ENCODE measurements around the gene LAMC3. TPM values are rescaled to one million over a fixed set of nuclear protein-coding genes. Genes with fewer than 3 reads are reported as not detected.

The LAMC3 gene
- total RNA-seq, 1 donor = under 0.01 TPM

DNA sequence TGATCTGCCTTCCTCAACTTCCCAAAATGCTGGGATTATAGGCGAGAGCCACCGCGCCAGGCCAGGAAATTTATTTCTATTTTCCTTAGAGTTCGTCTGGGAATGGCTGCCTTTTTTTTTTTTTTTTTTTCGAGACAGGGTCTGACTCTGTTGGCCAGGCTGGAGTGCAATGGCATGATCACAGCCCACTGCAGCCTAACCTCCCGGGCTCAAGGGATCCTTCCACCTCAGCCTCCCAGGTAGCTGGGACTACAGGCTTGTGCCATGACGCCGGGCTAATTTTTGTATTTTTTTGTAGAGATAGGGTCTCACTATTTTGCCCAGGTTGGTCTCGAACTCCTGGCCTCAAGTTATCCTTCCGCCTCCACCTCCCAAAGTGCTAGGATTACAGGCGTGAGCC is 888 bp upstream of the LAMC3 start:
- no peak for DNase-seq (ENCODE audit: low read depth in 2 of 3, low spot score in 2 of 3)

DNA sequence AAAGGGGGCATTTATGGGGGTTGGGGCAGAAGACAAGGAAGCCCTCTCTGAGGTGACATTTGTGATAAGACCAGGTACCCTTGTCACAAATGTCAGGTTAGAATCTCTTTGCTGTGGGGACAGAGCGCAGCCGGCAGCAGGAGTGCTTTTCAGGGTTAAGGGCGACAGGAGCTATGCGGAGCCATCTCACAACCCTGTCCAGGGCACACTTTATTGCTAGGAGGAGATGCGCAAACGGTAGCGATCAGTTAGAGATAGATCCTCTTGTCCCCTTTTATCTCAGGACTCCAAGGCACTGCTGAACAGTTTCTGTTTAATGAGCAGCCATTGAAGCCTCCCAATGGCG is 438 bp upstream of the LAMC3 start:
- no peak for DNase-seq (ENCODE audit: low read depth in 2 of 3, low spot score in 2 of 3)

DNA sequence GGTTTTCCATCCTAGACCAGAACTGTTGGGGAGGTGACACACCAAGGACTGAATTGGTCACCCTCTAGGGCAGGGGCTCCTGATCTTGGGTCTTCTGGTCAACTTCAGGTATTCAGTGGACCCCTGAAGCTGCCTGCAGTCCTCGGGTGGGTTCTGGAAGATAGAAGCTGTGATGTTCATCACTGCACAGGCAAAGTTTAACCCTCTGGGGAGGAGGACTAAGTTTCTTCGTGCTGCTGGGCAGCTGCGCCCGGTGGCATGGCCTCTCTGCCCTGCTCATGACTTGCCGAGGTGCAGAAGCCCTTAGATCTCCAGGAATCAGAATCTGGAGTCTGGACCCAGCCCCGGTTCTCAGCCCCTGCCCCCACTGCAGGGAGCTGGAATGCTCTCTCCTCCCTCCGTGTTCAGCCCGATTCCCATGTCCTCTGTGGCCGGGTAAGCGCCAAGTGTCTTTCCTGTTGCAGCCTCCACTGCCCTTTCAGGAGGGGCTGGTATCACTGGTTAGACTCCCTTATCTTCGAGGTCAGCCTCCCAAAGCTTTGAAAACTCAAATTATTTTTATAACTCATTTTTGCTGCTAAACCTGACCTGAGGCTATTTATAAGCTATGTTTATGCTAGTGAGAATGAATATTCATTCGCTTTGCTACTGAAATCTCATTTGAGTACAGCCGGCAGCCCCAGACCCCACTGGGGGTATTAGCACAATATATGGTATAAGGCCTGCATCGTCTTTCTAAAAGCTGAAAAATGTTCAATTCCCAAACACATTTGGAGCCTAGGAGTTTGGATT is 1.7 kb downstream of the LAMC3 start:
- DNase-seq (ENCODE audit: low read depth in 2 of 3, low spot score in 2 of 3) = no peak

DNA sequence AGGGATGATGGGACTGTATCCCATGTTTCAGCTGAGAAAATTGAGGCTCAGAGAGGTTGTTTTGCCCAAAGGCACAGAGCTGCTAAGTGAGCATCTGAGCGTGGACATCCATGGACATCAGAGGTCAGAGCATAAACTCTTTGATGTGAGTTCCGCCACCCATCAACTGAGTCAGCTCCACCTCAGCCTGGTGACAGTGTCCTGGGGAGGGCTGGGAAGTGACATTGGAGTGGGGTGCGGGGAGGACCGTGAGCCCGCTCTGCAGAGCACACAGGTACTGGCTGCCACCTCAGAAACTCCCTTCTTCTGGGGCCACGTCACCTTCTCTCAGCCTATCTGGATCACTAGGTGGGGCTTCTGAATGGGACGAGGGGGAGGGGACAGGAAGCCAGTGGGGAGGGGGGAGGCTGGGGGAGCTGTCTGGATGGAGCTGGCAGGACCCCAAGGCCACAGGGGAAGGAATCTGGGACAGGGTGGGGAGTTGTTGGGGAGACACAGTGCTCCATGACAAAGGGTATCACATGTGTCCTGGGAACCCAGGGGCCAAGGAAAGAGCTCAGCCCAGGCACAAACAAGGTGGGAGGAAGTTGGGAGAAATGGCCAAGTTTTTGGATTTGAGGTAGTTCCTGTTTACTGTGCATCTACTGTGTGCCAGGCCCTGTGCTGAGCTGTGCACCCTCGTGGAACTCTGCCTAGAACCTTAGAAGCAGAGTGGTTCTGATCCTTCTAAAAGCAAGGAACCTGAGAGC is 2.5 kb downstream of the LAMC3 start:
- DNase-seq (ENCODE audit: low read depth in 2 of 3, low spot score in 2 of 3) = no peak

DNA sequence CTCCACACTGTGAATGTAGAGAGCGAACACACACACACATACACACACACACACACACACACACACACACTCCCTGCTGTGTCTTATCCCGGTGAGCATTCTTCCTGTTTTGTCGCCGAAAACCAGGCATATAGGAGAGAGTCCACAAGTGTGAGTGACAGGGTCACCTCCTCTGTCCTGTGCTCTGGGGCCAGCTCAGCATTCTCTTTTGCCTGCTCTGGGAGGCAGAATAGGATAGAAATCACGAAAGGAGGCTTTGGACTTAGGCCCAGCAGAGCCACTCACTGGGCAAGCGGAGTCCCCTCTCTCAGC is 3.0 kb downstream of the LAMC3 start:
- DNase-seq (ENCODE audit: low read depth in 2 of 3, low spot score in 2 of 3) = no peak

DNA sequence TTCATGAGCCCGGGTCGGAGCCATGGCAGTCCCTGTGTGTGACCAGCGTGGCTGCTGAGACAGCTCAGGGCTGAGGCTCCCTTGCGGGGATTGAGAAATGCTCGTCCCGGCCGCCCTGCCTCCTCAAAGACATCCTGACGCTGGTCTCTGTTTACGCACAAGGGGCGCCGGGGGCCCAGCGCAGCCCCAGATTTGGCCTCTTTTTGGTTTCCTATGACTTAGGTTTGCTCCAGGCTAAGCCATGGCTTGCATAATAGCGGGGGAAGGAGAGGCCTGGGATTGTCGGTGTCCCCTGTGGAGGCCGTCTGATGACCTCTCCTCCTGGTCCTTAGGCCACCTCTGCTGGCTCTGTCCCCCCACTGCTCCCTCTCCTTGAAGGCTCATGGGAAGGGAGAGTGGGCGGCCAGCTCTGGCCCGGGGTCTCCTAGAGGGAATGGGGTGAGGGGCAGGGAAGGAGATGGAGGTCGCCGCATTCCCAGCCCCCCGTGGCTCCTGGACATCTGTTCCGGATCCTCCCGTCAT is 3.5 kb downstream of the LAMC3 start:
- no peak for DNase-seq (ENCODE audit: low read depth in 2 of 3, low spot score in 2 of 3)

DNA sequence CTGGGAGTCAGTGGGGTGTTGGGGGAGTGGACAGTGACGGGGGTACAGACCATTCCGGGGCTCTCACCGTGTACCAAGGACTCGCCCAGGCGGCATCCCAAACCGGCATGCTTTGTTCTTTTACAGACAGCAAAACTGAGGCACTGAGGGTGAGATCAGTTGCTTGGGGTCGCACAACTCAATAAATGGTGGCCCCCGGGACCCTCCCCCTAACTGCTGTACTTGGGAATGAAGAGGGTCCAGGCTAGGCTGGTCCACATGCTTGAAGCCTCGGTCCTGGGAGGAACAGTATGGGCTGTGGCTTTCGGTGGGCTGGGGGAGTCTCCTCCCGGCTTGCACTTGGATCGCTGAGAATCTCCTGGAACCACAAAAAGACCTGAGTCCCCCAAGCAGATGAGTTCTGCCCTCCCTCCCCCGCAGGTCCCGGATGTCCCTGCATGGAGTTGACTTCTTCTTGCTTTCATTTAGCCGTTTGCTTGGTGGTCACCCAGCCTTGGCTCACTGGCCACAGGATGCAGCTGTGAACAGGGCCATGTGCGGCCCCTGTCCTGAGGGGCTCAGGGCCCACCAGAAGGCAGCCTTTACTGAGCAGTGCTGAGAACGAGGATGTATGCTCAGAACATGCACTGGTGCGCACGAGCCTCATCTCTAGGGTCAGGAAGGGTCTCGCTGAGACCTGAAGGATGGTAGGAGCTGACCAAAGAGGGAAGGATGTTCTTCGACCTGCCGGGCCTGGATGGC is 4.2 kb downstream of the LAMC3 start:
- DNase-seq (ENCODE audit: low read depth in 2 of 3, low spot score in 2 of 3) = no peak

DNA sequence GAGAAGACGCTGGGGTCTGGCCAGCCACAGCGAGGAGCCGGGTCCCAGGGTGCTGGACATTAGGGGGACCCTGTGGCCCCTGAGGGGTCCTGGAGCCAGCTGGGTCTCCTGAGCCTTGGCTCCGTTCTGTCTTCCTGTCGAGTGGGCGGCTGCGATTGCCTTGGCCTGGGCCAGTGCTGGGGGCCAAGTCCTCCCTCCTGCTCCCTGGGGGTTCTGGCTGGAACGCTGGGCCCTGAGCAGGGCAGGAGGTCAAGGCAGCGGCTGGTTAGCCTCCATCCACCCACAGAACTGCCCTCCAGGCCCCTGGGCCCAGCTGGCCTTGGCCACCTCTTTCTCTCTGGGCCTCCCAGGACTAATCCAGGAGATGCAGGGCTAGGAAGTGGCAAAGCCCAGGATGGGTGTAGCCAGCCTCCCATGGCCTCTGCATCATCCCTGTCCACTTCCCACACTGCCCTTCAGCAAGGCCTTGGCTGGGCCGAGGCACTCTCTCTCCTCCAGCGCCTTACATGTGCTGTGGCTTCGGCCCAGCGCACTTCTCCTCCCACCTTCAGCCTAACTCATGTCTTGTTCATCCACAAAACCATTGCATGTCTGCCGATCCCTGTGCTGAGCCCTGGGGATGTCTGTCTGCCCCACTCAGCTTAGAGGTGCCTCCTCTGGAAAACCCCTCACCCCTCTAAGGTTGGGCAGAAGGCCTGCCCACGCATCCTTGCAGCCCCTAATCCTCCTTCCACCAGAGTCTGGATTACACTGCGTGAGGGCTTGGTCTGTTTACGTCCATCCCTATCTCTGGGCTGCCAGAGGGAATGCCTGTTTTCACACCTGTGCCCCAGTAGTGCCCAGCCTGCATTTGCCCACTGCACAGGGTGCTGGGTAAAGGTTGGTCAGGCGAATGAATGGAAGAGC is 5.0 kb downstream of the LAMC3 start:
- no peak for DNase-seq (ENCODE audit: low read depth in 2 of 3, low spot score in 2 of 3)

DNA sequence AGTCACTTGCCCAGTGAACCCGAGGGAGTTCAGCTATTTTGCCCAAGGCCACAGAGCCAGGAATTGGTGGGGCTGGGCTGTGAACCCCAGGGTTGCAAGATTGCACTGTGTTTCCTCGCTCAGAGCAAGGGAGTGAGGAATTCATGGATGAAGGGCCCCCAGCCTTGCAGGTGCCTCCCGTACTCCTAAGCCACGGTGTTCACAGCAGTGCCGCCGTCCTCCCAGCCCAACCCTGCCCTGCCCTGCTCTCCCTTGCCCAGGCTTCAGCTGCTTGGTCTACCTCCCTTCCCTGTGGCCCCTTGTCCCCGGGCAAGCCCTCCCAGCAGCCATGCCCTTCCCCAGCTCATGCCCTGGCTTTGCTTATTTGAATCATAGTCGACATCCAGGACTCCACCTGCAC is 6.1 kb downstream of the LAMC3 start:
- no peak for DNase-seq (ENCODE audit: low read depth in 2 of 3, low spot score in 2 of 3)

DNA sequence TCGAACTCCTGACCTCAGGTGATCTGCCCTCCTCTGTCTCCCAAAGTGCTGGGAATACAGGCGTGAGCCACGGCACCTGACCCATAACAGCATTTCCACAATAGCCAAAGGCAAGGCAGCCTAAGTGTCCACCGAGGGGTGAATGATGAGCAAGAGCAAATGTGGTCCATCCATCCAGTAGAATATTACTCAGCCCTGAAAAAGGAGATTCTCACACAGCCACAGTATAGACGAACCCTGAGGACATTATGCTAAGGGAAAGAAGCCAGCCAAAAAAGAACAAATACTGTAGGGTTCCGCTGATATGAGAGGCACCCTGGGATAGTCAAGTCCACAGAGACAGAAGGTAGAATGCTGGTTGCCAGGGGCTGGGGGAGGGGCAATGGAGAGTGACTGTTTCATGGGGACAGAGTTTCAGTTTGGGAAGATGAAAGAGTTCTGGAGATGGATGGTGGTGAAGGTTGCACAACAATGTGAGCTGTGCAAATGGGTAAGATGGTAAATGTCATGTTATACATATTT is 7.0 kb downstream of the LAMC3 start:
- DNase-seq (ENCODE audit: low read depth in 2 of 3, low spot score in 2 of 3) = no peak

DNA sequence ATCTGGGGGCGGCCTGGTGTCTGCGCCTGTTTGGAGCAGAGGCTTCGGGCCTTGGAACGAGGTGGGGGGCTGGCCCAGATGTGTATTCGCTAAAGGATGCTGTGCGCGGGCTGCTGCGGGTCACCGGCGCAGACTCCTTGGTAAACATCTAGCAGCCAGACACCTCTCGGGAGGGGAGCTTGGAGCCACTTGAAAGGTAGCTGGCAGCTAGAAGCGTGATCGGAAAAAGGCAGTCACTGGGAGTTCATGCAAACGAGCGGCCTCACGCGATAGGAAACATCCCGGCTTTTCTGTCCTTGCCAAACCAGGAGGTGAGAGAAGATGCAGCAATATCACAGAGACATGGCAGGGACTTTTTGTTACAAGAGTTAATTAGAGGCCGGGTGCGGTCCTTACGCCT is 8.1 kb downstream of the LAMC3 start:
- no peak for DNase-seq (ENCODE audit: low read depth in 2 of 3, low spot score in 2 of 3)

DNA sequence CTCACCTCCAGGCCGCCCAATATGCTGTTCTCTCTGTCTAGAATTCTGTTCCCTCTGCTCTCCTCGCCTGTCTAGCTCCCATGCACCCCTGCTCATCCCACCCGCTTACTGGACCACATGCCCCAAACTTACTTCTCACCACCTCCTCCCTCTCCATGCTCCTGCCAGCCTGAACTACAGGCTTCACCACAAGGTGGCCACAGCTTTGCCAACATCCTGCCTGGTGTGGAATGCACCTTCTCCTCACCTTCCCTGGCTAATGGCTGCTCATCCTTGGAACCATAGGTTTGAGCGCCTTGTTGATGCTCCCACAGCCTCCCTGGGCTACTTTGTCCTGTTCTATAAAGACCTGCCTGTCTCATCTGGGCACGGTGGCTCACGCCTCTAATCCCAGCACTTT is 9.6 kb downstream of the LAMC3 start:
- DNase-seq (ENCODE audit: low read depth in 2 of 3, low spot score in 2 of 3) = no peak

DNA sequence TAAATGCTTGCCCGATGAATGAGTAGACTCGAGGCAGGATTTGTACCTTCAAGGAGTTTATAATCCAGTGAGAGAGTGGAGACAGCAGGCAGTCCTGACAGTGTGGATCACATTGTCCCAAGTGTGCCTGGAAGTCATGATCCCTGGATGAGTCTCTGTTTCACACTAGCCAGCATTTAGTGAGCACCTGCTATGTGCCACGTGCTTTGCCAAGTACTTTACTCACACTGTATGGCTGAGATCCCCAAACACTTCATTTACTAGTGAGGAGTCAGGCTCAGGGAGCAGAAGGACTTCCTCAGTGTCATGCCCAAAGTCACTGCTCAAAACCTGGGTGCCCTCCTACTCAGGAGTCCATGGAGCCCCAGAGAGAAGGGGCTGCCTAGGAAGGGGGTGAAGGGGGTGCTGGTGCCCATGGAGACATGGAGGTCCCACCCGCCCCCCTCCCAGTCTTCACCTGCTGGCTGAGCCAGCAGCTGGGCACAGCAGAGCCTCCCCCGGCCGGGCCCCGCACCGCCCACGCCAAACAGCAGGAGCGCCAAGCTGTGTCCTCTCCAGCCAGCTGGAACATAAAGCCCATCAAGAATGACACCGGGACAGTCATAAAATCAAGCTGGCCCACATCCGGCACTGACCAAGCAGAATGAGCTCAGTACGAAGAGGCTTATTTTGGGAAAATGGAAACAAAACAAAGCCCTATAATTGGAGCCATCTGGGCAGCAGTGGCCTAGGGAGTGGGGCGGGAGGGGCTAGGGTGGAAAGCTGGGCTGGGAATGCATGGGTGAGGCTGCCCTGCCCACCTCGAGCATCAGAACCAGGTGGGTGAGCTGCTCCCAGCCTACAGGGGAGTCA is 10.6 kb downstream of the LAMC3 start:
- DNase-seq (ENCODE audit: low read depth in 2 of 3, low spot score in 2 of 3) = no peak

DNA sequence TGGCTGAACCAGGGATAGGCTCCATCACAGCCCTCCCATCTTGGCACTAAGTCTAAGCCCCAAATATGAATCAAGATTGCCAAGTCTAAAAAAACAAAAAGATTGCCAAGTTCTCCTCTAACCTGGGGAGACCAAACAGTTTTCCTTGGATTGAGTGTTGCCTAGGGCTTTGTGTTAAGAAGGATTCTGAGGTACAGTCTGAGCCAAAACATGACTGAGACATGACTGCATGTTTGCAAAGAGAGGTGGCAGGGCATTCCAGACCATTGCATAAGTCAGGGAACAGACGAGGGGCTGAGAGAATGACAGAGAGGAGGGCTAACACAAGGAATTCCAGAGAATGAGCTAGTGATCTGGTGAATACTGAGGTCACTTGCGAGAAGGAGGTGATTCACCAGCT is 11.4 kb downstream of the LAMC3 start:
- DNase-seq (ENCODE audit: low read depth in 2 of 3, low spot score in 2 of 3) = no peak

DNA sequence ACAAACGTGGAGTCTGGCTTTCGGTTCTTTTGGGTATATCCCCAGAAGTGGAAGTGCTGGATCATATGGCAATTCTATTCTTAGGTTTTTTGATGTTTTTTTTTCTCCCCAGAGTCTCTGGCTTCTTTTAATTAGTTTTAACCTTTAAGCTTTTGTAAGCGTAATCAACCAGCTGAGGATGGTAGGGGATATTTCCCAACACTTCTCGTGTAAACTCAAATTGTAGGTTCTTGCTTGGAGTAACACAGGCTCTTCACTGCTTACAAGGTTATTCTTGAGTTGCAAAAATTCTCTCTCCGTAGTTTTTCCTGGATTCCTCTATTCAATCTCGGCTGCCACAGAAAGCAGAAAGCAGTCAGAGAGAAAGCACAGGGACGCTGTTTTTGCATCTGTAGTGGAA is 11.9 kb downstream of the LAMC3 start:
- no peak for DNase-seq (ENCODE audit: low read depth in 2 of 3, low spot score in 2 of 3)

DNA sequence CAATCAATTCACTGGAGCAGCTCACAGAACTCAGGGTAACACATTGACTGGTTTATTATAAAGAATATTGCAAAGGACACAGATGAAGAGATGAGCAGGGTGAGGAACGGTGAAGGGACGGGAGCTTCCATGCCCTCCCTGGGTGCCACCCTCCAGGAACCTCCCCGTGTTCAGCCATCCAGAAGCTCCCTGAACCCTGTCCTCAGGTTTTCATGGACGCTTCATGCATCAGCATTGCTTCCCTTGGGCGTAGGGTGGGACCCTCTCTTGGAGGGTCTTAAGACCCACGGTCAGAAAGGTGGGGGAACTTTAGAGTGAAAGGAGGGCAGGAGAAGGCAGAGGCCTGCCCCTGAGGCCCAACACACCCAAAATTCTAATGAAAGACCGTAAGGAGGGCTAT is 12.8 kb downstream of the LAMC3 start:
- DNase-seq (ENCODE audit: low read depth in 2 of 3, low spot score in 2 of 3) = no peak

DNA sequence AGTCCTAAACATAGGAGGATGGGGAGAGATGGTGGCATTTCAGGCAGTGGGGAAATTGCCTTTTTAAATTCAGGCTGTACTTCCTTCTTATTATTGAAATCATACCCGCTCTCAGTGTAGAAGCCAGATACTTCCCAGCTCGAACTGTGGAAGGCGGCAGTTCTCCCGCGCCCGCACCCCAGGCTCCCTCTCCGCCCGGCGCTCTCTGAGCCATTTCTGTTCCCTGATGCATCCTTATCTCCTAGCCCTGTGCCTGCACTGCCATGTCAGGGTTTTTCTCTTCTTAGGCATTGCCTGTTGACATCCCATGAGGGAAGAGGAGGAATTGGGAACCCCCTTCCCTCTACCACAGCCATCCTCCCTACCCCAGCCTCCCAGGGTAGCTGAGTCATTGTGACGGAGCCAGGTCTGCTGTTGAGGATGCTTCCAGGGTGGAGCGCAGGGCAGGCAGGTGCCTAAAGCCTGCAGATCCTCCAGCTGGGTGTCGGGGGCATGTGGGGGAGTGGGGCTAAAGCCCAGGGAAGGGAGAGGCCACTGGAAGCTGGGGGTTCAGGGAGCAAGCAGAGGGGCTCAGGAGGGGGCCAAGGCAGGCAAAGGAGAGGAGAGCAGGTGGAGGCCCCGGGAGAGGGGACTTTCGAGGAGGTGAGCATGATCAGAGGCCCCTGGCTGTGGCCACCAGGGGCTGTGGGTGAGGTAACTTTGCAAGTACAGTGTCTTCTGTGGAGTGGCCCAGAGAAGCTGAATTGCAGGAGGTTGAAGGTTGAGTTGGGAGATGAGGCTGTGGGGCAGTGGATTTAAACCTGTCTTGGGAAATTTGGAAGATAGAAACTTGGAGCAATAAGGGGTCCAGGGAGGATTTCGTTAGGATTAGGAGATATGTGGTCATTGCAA is 16.2 kb downstream of the LAMC3 start:
- DNase-seq (ENCODE audit: low read depth in 2 of 3, low spot score in 2 of 3) = no peak
